ENCODE results near the gene TMEM184C. TPM values are rescaled to one million over a fixed set of nuclear protein-coding genes. Genes with fewer than 3 reads are reported as not detected.

Gene TMEM184C
- total and polyA plus RNA-seq, 2 of the 8 experiments (the other 6 are each of a cell fraction or from before 2014, with no cell fraction given), result 11.1 to 42.4 TPM

DNA sequence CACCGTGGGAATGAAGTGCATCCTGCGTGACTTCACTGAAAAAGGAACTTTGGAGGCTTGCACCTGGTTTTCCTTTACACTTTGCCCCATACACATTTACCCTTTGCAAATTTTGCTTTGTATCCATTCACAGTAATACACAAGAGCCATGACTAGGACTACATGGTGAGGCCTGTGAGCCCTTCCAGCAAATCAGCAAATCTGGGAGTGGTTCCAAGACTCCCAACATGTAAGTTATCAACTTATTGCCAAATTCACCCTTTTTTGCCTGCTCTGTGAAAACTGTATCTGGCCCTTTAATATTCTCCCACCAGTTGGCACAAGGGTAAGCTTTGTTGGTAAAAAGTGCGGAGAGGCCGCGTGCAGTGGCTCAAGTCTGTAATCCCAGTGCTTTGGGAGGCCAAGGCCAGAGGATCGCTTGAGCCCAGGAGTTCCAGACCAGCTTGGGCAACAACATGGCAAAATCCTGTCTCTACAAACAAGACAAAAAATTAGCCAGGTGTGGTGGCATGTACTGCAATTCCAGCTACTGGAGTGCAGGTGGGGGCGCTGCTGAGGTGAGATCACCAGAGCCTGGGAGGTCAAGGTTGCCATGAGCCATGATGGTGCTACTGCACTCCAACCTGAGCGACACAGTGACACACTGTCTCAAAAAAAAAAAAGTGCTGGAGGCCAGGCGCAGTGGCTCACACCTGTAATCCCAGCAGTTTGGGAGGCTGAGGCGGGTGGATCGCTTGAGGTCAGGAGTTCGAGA lies 61.8 kb downstream of the TMEM184C start:
- H3K23me2 ChIP-seq (ENCODE audit: low read depth, low read length), result no peaks in the 10 kb centered on the region
- H3K56ac ChIP-seq (replicated peaks; ENCODE audit: insufficient read length, low read depth, low read length), result no peak overlapping the region
- CTCF ChIA-PET (ENCODE audit: partially characterized antibody), result interaction anchor here (0.6 to 3.7 kb wide), 29 partner anchors 11 to 1737 kb away, joined by 3 to 38 read pairs (median 4); no protein-coding TSS in a partner anchor
- H3K79me2 ChIP-seq (ENCODE audit: control insufficient read depth in 1 of 2, insufficient read depth in 2 of 2, low read length in 2 of 2), result peaks cover 0 to 26% of the 10 kb centered on the region in 2 experiments; a peak in 2 of 4 replicates
- H3K4me3 ChIP-seq (ENCODE audit: extremely low read depth in 1 of 4, insufficient read depth in 2 of 4, low read depth in 3 of 4, low read length in 4 of 4), result no peak overlapping the region
- H2AK5ac ChIP-seq (ENCODE audit: low read depth, low read length), result no peak overlapping the region
- no peak overlapping the region for H2AFZ ChIP-seq (ENCODE audit: low read length)
- no peak overlapping the region for H2BK15ac ChIP-seq (ENCODE audit: low read length)
- no peak overlapping the region for H2BK120ac ChIP-seq (replicated peaks; ENCODE audit: low read depth, low read length)
- peaks cover 0 to 2% of the 10 kb centered on the region in 2 experiments for H4K20me1 ChIP-seq (replicated peaks in 1 of 2; ENCODE audit: control insufficient read depth in 1 of 2, insufficient read depth in 2 of 2, low read length in 2 of 2)
- H2BK20ac ChIP-seq (ENCODE audit: low read length), result no peak overlapping the region
- H3K4me1 ChIP-seq (replicated peaks in 1 of 4; ENCODE audit: control insufficient read depth in 3 of 4, insufficient read depth in 4 of 4, low read length in 3 of 4), result peaks cover 0 to 2% (median 0%) of the 10 kb centered on the region in 4 experiments; a peak in 2 of 7 replicates
- H4K5ac ChIP-seq (ENCODE audit: insufficient read length, low read depth, low read length), result no peak overlapping the region
- H2BK5ac ChIP-seq (ENCODE audit: low read depth, low read length), result no peak overlapping the region
- H3K4me2 ChIP-seq (ENCODE audit: insufficient read depth in 1 of 2, low read depth in 2 of 2, low read length in 2 of 2), result no peak overlapping the region
- H3K23ac ChIP-seq (ENCODE audit: insufficient read length), result no peak overlapping the region
- DNase-seq (ENCODE audit: low read depth in 1 of 2, low spot score in 2 of 2) (peak in 1 of 2 experiments; percentile 75), FAIRE-seq (no peak)
- no peak overlapping the region for H4K91ac ChIP-seq (replicated peaks; ENCODE audit: insufficient read length, low read length)
- H3K9me3 ChIP-seq (ENCODE audit: insufficient read depth in 2 of 2, low read depth in 1 of 2, low read length in 1 of 2), result no peaks in the 10 kb centered on the region
- H3K14ac ChIP-seq (ENCODE audit: insufficient read length), result no peak overlapping the region
- peaks cover 3% of the 10 kb centered on the region; the same call in 1 of the 2 replicates for H3K79me1 ChIP-seq (ENCODE audit: low read depth, low read length)
- H3K36me3 ChIP-seq (ENCODE audit: control insufficient read depth in 2 of 4, insufficient read depth in 4 of 4, low read length in 3 of 4), result peaks cover 0 to 6% (median 1%) of the 10 kb centered on the region in 4 experiments; a peak in 2 of 8 replicates
- POLR2A ChIA-PET (ENCODE audit: partially characterized antibody), result interaction anchor here (0.8 kb wide), 1 partner anchor 40 kb away, joined by 3 read pairs; no protein-coding TSS in a partner anchor
- 86% methylated on average over 12 of the region's 12 CpGs; no CpG with 5 or more reads in 1 of the 2 experiments for WGBS, 2 experiments (ENCODE audit: extremely low coverage in 1 of 2, insufficient coverage in 1 of 2, insufficient read length in 1 of 2, insufficient replicate concordance in 2 of 2, low coverage in 1 of 2, low lambda C conversion rate in 2 of 2, missing lambda C conversion rate in 1 of 2)
- H3K18ac ChIP-seq (ENCODE audit: extremely low read depth, low read length), result no peak overlapping the region
- no peak overlapping the region for H3K4ac ChIP-seq (replicated peaks; ENCODE audit: insufficient read length, low read depth, low read length)
- no peak overlapping the region for H3K27ac ChIP-seq (ENCODE audit: low read depth, low read length)
- H4K8ac ChIP-seq (ENCODE audit: extremely low read depth, insufficient read depth, low read length), result no peak overlapping the region
- no peak overlapping the region for H2BK12ac ChIP-seq (ENCODE audit: low read depth, low read length)
- H3K27me3 ChIP-seq (replicated peaks in 1 of 4; ENCODE audit: control insufficient read depth in 3 of 4, extremely low read depth in 1 of 4, insufficient read depth in 3 of 4, low read length in 3 of 4), result no peaks in the 10 kb centered on the region
- no peak overlapping the region for H3K9ac ChIP-seq (replicated peaks in 1 of 4; ENCODE audit: extremely low read depth in 1 of 4, low read depth in 3 of 4, low read length in 3 of 4)
- TF ChIP-seq YY1 (IDR thresholded peaks at IDR 0.05; ENCODE audit: low read depth, low read length) (0 out of 2 replicates have a peak, but pooled peaks have one; percentile 14), ASH2L (IDR thresholded peaks at IDR 0.05; ENCODE audit: low read length) (no peak), TEAD4 (IDR thresholded peaks at IDR 0.05; ENCODE audit: low read depth, low read length) (0 out of 2 replicates have a peak, but pooled peaks have one; percentile 19), TCF12 (IDR thresholded peaks at IDR 0.05; ENCODE audit: low read depth, low read length) (no peak)
- TF ChIP-seq, protein P1, sequence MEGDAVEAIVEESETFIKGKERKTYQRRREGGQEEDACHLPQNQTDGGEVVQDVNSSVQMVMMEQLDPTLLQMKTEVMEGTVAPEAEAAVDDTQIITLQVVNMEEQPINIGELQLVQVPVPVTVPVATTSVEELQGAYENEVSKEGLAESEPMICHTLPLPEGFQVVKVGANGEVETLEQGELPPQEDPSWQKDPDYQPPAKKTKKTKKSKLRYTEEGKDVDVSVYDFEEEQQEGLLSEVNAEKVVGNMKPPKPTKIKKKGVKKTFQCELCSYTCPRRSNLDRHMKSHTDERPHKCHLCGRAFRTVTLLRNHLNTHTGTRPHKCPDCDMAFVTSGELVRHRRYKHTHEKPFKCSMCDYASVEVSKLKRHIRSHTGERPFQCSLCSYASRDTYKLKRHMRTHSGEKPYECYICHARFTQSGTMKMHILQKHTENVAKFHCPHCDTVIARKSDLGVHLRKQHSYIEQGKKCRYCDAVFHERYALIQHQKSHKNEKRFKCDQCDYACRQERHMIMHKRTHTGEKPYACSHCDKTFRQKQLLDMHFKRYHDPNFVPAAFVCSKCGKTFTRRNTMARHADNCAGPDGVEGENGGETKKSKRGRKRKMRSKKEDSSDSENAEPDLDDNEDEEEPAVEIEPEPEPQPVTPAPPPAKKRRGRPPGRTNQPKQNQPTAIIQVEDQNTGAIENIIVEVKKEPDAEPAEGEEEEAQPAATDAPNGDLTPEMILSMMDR (IDR thresholded peaks at IDR 0.05; ENCODE audit: control extremely low read depth in 1 of 3, insufficient read depth in 1 of 3, low read depth in 1 of 3, low read length in 3 of 3), result peak; percentile 67 to 83 (median 76)
- TF ChIP-seq, protein P2, sequence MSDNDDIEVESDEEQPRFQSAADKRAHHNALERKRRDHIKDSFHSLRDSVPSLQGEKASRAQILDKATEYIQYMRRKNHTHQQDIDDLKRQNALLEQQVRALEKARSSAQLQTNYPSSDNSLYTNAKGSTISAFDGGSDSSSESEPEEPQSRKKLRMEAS (IDR thresholded peaks at IDR 0.05), result 0 out of 2 replicates have a peak, but pooled peaks have one; percentile 19
- TF ChIP-seq, protein P3, sequence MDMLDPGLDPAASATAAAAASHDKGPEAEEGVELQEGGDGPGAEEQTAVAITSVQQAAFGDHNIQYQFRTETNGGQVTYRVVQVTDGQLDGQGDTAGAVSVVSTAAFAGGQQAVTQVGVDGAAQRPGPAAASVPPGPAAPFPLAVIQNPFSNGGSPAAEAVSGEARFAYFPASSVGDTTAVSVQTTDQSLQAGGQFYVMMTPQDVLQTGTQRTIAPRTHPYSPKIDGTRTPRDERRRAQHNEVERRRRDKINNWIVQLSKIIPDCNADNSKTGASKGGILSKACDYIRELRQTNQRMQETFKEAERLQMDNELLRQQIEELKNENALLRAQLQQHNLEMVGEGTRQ (IDR thresholded peaks at IDR 0.05; ENCODE audit: low read length), result no peak

Data from H1 (cell line).